ENCODE measurements around the gene SMARCA5.
"Not testable (repeated sequence)": the region's sequence is repeated elsewhere in the genome, so short reads cannot be mapped to it uniquely, and the experiment has no call there.

SMARCA5 gene

DNA sequence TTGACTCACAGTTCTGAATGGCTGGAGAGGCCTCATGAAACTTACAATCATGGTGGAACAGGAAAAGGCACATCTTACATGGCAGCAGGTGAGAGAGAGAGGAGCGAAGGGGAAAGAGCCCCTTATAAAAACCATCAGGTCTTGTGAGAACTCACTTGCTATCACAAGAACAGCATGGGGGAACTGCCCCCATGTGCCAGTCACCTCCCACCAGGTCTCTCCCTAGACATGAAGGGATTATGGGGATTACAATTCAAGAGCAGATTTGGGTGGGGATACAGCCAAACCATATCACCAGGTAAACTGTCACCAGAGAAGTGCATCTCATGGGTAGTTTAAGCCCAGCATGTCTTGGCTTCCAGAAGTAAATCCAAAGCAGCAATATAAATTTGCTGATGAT, 7.5 kb upstream of the SMARCA5 start:
- no peak overlapping the region for H3K4me3 ChIP-seq (ENCODE audit: low read length)
- H3K9ac ChIP-seq (ENCODE audit: low read length), result no peak overlapping the region
- H3K4me1 ChIP-seq (ENCODE audit: control insufficient read depth, insufficient read depth, low read length), result no peaks in the 10 kb centered on the region
- H3K36me3 ChIP-seq (ENCODE audit: control insufficient read depth, insufficient read depth, low read length, severe bottlenecking), result no peaks in the 10 kb centered on the region
- no peak for DNase-seq (ENCODE audit: low read depth)
- H3K27me3 ChIP-seq (replicated peaks; ENCODE audit: control insufficient read depth, insufficient read depth, low read length), result no peaks in the 10 kb centered on the region
- H3K9me3 ChIP-seq (ENCODE audit: control insufficient read depth, low read length), result no peaks in the 10 kb centered on the region

DNA sequence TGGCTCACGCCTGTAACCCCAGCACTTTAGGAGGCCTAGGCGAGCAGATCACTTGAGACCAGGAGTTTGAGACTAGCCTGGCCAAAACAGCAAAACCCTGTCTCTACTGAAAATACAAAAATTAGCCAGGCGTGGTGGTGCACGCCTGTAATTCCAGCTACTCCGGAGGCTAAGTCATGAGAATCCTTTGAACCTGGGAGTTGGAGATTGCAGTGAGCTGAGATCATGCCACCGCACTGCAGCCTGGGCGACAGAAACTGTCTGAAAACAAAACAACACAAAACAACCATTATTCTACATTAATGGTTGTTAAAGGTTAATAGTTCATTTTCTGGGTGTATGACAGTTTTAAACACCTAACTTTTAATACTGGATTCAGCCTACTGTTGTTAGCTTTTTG, 1.6 kb upstream of the SMARCA5 start:
- peaks cover 16% of the 10 kb centered on the region for H3K4me1 ChIP-seq (ENCODE audit: control insufficient read depth, insufficient read depth, low read length)
- no peak overlapping the region for H3K9ac ChIP-seq (ENCODE audit: low read length)
- no peak for DNase-seq (ENCODE audit: low read depth)
- H3K36me3 ChIP-seq (ENCODE audit: control insufficient read depth, insufficient read depth, low read length, severe bottlenecking), result no peaks in the 10 kb centered on the region
- H3K27me3 ChIP-seq (replicated peaks; ENCODE audit: control insufficient read depth, insufficient read depth, low read length), result no peaks in the 10 kb centered on the region
- no peaks in the 10 kb centered on the region for H3K9me3 ChIP-seq (ENCODE audit: control insufficient read depth, low read length)
- no peak overlapping the region for H3K4me3 ChIP-seq (ENCODE audit: low read length)

- H3K4me3 ChIP-seq (ENCODE audit: low read length), result peak overlapping the region; percentile 94
- peaks cover 7% of the 10 kb centered on the region for H3K36me3 ChIP-seq (ENCODE audit: control insufficient read depth, insufficient read depth, low read length, severe bottlenecking)
- H3K4me1 ChIP-seq (ENCODE audit: control insufficient read depth, insufficient read depth, low read length), result peaks cover 23% of the 10 kb centered on the region
- no peaks in the 10 kb centered on the region for H3K9me3 ChIP-seq (ENCODE audit: control insufficient read depth, low read length)
- H3K9ac ChIP-seq (ENCODE audit: low read length), result peak overlapping the region; percentile 92
- no peak for DNase-seq (ENCODE audit: low read depth)
- no peaks in the 10 kb centered on the region for H3K27me3 ChIP-seq (replicated peaks; ENCODE audit: control insufficient read depth, insufficient read depth, low read length)
Observed at GRCh38 chr4:143512978-143513313, 556 bp upstream of the SMARCA5 start.

DNA sequence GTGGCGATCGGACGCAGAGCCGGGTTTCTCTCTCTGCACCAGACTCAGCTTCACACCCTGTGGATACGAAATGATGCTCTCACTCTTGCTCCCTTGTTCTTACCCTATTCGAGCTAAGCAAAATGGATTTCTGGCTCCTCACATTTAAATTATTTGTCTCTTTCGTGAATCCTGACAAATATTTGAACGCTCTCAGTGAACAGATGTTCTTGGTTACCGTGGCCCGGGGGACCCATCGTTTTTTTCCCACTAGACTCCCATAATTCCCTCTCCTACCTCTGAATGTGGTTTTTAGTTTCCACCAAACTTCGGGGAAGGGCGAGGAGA, 630 bp downstream of the SMARCA5 start:
- H3K4me3 ChIP-seq (ENCODE audit: low read length), result peak overlapping the region; percentile 94
- no peaks in the 10 kb centered on the region for H3K9me3 ChIP-seq (ENCODE audit: control insufficient read depth, low read length)
- no peaks in the 10 kb centered on the region for H3K27me3 ChIP-seq (replicated peaks; ENCODE audit: control insufficient read depth, insufficient read depth, low read length)
- no peak for DNase-seq (ENCODE audit: low read depth)
- H3K36me3 ChIP-seq (ENCODE audit: control insufficient read depth, insufficient read depth, low read length, severe bottlenecking), result peaks cover 19% of the 10 kb centered on the region
- peak overlapping the region; percentile 92 for H3K9ac ChIP-seq (ENCODE audit: low read length)
- H3K4me1 ChIP-seq (ENCODE audit: control insufficient read depth, insufficient read depth, low read length), result peaks cover 23% of the 10 kb centered on the region

- H3K4me1 ChIP-seq (ENCODE audit: control insufficient read depth, insufficient read depth, low read length), result peaks cover 23% of the 10 kb centered on the region
- H3K9me3 ChIP-seq (ENCODE audit: control insufficient read depth, low read length), result no peaks in the 10 kb centered on the region
- H3K9ac ChIP-seq (ENCODE audit: low read length), result peak overlapping the region; percentile 92
- peak; percentile 78 for DNase-seq (ENCODE audit: low read depth)
- peak overlapping the region; percentile 94 for H3K4me3 ChIP-seq (ENCODE audit: low read length)
- H3K36me3 ChIP-seq (ENCODE audit: control insufficient read depth, insufficient read depth, low read length, severe bottlenecking), result peaks cover 22% of the 10 kb centered on the region
- no peaks in the 10 kb centered on the region for H3K27me3 ChIP-seq (replicated peaks; ENCODE audit: control insufficient read depth, insufficient read depth, low read length)
Observed at GRCh38 chr4:143514497-143514896, 995 bp downstream of the SMARCA5 start.

- Histone ChIP-seq H3K9me3 (ENCODE audit: control insufficient read depth, low read length) (no peaks in the 10 kb centered on the region), H3K27me3 (replicated peaks; ENCODE audit: control insufficient read depth, insufficient read depth, low read length) (no peaks in the 10 kb centered on the region), H3K36me3 (ENCODE audit: control insufficient read depth, insufficient read depth, low read length, severe bottlenecking) (peaks cover 26% of the 10 kb centered on the region), H3K4me3 (ENCODE audit: low read length) (peak overlapping the region; percentile 94), H3K4me1 (ENCODE audit: control insufficient read depth, insufficient read depth, low read length) (peaks cover 23% of the 10 kb centered on the region), H3K9ac (ENCODE audit: low read length) (peak overlapping the region; percentile 92)
- DNase-seq (ENCODE audit: low read depth), result peak; percentile 37
Observed at GRCh38 chr4:143514901-143515300, 1.4 kb downstream of the SMARCA5 start.

DNA sequence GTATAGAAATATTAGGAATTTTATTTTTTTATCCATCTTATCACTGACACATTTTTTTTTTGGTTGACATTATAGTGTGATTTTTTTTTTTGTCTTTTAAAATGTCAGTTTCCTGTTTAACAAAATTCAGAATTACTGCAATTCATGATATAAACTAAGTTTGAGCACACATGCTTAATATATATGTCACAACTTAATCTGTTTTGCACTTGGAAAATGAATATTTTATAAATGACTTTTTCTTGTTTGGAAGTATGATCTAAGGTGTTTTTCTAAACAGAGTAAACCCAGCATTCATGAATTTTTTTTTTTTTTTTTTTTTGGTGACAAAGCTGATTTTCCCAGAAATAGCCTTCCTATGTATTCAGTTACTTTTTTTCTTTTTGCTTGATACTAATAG, 2.4 kb downstream of the SMARCA5 start:
- H3K9ac ChIP-seq (ENCODE audit: low read length), result peak overlapping the region; percentile 92
- H3K27me3 ChIP-seq (replicated peaks; ENCODE audit: control insufficient read depth, insufficient read depth, low read length), result no peaks in the 10 kb centered on the region
- no peaks in the 10 kb centered on the region for H3K9me3 ChIP-seq (ENCODE audit: control insufficient read depth, low read length)
- DNase-seq (ENCODE audit: low read depth), result no peak
- H3K36me3 ChIP-seq (ENCODE audit: control insufficient read depth, insufficient read depth, low read length, severe bottlenecking), result peaks cover 35% of the 10 kb centered on the region
- peaks cover 23% of the 10 kb centered on the region for H3K4me1 ChIP-seq (ENCODE audit: control insufficient read depth, insufficient read depth, low read length)
- H3K4me3 ChIP-seq (ENCODE audit: low read length), result peak overlapping the region; percentile 94

- Histone ChIP-seq H3K9me3 (ENCODE audit: control insufficient read depth, low read length) (no peaks in the 10 kb centered on the region), H3K4me1 (ENCODE audit: control insufficient read depth, insufficient read depth, low read length) (peaks cover 23% of the 10 kb centered on the region), H3K9ac (ENCODE audit: low read length) (no peak overlapping the region), H3K36me3 (ENCODE audit: control insufficient read depth, insufficient read depth, low read length, severe bottlenecking) (peaks cover 53% of the 10 kb centered on the region), H3K4me3 (ENCODE audit: low read length) (no peak overlapping the region), H3K27me3 (replicated peaks; ENCODE audit: control insufficient read depth, insufficient read depth, low read length) (no peaks in the 10 kb centered on the region)
- no peak for DNase-seq (ENCODE audit: low read depth)
Observed at GRCh38 chr4:143517764-143518163, 4.3 kb downstream of the SMARCA5 start.

GRCh38 chr4:143524211-143524610, 10.7 kb downstream of the SMARCA5 start:
- no peaks in the 10 kb centered on the region for H3K9me3 ChIP-seq (ENCODE audit: control insufficient read depth, low read length)
- no peaks in the 10 kb centered on the region for H3K4me1 ChIP-seq (ENCODE audit: control insufficient read depth, insufficient read depth, low read length)
- no peak overlapping the region for H3K4me3 ChIP-seq (ENCODE audit: low read length)
- H3K36me3 ChIP-seq (ENCODE audit: control insufficient read depth, insufficient read depth, low read length, severe bottlenecking), result peaks cover 97% of the 10 kb centered on the region
- no peak overlapping the region for H3K9ac ChIP-seq (ENCODE audit: low read length)
- no peak for DNase-seq (ENCODE audit: low read depth)
- no peaks in the 10 kb centered on the region for H3K27me3 ChIP-seq (replicated peaks; ENCODE audit: control insufficient read depth, insufficient read depth, low read length)

GRCh38 chr4:143528046-143528445, 14.5 kb downstream of the SMARCA5 start:
- H3K4me1 ChIP-seq (ENCODE audit: control insufficient read depth, insufficient read depth, low read length); H3K9ac ChIP-seq (ENCODE audit: low read length); H3K9me3 ChIP-seq (ENCODE audit: control insufficient read depth, low read length); DNase-seq (ENCODE audit: low read depth); H3K4me3 ChIP-seq (ENCODE audit: low read length); H3K27me3 ChIP-seq (replicated peaks; ENCODE audit: control insufficient read depth, insufficient read depth, low read length): not testable (repeated sequence)
- H3K36me3 ChIP-seq (ENCODE audit: control insufficient read depth, insufficient read depth, low read length, severe bottlenecking), result peaks cover 99% of the 10 kb centered on the region

GRCh38 chr4:143531380-143531779, 17.9 kb downstream of the SMARCA5 start:
- DNase-seq (ENCODE audit: low read depth), result peak; percentile 57
- Histone ChIP-seq H3K36me3 (ENCODE audit: control insufficient read depth, insufficient read depth, low read length, severe bottlenecking) (peaks cover 98% of the 10 kb centered on the region), H3K9ac (ENCODE audit: low read length) (no peak overlapping the region), H3K4me3 (ENCODE audit: low read length) (no peak overlapping the region), H3K4me1 (ENCODE audit: control insufficient read depth, insufficient read depth, low read length) (no peaks in the 10 kb centered on the region), H3K27me3 (replicated peaks; ENCODE audit: control insufficient read depth, insufficient read depth, low read length) (no peaks in the 10 kb centered on the region), H3K9me3 (ENCODE audit: control insufficient read depth, low read length) (no peaks in the 10 kb centered on the region)

GRCh38 chr4:143531788-143532491, 18.4 kb downstream of the SMARCA5 start:
- Histone ChIP-seq H3K4me1 (ENCODE audit: control insufficient read depth, insufficient read depth, low read length) (no peaks in the 10 kb centered on the region), H3K4me3 (ENCODE audit: low read length) (no peak overlapping the region), H3K9ac (ENCODE audit: low read length) (no peak overlapping the region), H3K36me3 (ENCODE audit: control insufficient read depth, insufficient read depth, low read length, severe bottlenecking) (peaks cover 98% of the 10 kb centered on the region), H3K27me3 (replicated peaks; ENCODE audit: control insufficient read depth, insufficient read depth, low read length) (no peaks in the 10 kb centered on the region), H3K9me3 (ENCODE audit: control insufficient read depth, low read length) (no peaks in the 10 kb centered on the region)
- DNase-seq (ENCODE audit: low read depth), result peak; percentile 34

Measured in adipocyte (in vitro differentiated cells).